Inflammatory macrophage (primary cell): ENCODE data around the gene SYNM.
A peak's percentile ranks its signal among the peaks of the same experiment; 100 is the strongest.

Experiments
- DNase-seq, 2 donors: peaks; one replicate each; pipeline ENCODE4 v3.0.0-alpha.2; 2020 to 2022

SYNM gene

DNA sequence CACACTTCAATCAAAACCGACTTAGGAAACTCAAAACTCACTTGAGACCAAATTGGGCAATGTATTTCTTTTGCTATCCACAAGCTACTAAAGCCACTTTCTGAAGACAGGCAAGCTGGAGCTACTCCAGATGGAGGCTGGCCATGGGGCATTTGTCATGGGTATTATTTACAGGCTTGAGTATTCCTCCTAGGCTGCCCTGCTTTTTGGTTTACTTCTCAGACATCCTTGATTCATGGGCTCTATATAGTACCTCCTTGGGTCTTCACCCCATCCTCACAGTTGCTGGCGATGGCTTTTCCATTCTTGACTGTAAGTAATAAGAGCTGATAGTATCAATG is 18.6 kb upstream of the SYNM start:
- no peak for DNase-seq

DNA sequence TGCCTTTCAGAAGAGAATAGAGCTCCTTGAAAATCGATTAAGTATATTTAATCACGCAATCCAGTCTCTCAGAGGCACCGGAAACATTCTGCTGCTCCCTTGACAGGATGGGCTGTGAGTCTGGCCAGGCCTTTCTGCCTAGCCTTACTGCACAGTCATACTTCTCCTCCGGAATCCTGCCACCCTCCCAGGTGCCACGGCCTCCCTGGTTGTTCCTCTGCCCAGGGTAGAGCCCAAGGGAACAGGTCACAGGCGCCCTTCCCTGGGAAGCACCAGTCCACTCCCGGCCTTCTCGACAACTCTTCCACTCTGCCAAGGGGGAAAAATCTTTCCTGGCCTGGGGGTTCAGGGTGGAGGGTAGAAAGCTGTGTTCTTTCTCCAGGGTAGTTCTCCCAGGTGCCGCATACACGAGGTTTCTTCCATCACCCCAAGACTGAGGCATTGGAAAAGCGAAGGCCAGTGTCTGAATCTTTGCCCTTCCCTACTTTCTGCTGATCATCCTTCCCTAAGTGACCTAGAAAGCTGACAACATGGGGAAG is 17.4 kb upstream of the SYNM start:
- DNase-seq, result no peak

GRCh38 chr15:99090011-99090699 is 14.7 kb upstream of the SYNM start:
- DNase-seq, result peak in 1 of 2 donors; percentile 8

DNA sequence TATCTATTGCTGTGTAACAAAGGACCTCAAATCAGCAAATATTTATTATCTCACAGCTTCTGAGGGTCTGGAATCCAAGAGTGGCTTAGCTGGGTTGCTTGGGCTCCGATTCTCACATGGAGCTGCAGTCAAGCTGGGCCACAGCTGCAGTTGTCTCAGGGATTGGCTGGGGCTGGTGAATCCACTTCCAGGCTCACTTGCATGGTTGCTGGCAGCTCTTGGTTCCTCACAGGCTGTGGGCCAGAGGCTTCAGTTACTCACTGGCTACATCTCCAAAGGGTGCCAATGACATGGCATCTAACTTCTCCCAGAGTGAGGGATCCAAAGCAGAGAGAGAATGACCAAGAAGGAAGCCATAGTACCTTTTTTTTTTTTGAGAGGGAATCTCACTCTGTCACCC is 13.9 kb upstream of the SYNM start:
- DNase-seq, result no peak

DNA sequence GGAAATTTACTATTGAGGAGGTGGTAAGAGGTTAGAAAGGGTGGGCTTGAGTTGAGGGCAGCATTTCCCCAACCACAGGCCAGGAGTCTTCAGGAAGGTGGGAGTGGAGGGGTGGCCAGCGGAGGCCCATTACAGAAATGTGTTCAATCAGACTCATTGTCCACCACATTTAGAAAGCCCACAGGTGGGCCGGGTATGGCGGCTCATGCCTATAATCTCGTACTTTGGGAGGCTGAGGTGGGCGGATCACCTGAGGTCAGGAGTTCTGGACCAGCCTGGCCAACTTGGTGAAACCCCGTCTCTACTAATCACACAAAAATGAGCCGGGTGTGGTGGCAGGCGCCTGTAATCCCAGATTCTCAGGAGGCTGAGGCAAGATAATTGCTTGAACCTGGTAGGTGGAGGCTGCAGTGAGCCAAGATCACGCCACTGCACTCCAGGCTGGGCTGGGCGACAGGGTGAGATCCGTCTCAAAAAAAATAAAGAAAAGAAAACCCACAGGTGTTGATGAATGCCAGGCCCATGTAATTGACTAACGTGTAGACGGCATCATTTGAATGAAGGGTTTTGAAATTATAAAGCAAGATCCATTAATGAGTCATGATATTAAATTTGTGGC is 12.2 kb upstream of the SYNM start:
- DNase-seq, result no peak

GRCh38 chr15:99095626-99096025 is 9.3 kb upstream of the SYNM start:
- DNase-seq, result no peak

GRCh38 chr15:99096173-99096893 is 8.5 kb upstream of the SYNM start:
- DNase-seq, result no peak

DNA sequence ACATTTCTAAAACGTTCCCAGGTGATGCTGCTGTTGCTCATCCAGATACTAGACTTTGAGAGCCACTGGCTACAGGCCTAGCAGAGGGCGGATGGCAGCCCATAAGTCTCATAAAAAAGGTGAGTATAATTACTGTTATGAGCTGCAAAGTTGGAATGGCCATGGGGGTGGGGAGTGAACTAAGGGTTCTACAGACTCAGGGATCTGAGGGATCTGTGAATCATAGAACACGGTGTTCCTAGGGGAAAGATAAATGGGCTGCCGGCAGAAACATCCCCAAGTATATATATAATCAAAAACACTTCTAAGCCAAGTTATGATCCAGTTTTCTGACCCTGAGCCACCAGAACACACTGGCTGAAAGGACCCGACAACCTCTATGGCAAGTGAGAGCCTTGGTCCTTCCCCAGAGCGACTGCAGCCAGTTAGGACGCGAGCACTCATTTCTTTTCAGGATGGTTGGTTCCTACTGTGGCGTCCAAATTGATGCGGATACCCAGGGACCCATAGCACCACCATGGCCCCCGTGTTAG is 7.9 kb upstream of the SYNM start:
- no peak for DNase-seq

- DNase-seq, result peak; percentile 3 to 25
These were observed 7.2 kb upstream of the SYNM start for GRCh38 chr15:99097441-99098410.

- DNase-seq, result no peak
These were observed 6.5 kb upstream of the SYNM start for GRCh38 chr15:99098426-99098825.

DNA sequence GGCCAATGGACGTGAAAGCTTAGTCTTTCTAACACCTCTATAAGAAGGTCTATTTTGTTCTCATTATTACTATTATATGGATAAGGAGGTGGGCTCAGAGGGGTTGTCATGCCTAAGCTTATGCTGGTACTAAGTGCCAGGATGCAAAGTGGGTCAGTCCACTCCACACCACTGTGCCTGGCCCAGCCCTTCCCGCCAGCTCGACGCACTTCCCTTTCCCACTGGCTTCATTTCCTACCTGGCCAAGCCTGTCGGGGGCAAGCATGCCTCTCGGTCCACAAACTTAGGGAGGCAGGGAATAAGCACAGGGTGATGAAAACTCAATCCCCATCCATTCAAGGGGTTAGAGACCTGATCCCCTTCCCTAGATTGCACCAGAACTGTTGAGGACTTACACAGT is 5.9 kb upstream of the SYNM start:
- DNase-seq, result no peak

GRCh38 chr15:99099661-99100060 is 5.2 kb upstream of the SYNM start:
- DNase-seq, result no peak

GRCh38 chr15:99100245-99101173 is 4.4 kb upstream of the SYNM start:
- peak; percentile 46 to 68 for DNase-seq

DNA sequence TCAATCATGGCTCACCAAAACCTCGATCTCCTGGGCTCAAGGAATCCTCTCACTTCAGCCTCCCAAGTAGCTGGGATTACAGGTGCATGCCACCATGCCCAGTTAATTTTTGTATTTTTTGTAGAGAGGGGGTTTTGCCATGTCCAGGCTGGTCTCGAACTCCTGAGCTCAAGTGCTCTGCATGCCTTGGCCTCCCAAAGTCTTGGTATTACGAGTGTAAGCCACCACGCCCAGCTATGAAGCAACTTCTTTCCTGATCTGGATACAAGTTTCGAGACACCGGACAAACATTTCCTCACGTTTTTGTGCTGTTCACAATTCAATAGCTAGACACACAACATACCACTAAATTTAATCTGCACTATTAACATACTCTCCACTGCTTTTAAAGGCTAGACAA is 3.4 kb upstream of the SYNM start:
- no peak for DNase-seq

GRCh38 chr15:99102332-99103235 is 2.3 kb upstream of the SYNM start:
- no peak for DNase-seq

GRCh38 chr15:99103279-99103678 is 1.6 kb upstream of the SYNM start:
- no peak for DNase-seq

GRCh38 chr15:99105514-99106341 is 848 bp downstream of the SYNM start:
- peak; percentile 11 to 35 for DNase-seq

GRCh38 chr15:99106417-99107220 is 1.7 kb downstream of the SYNM start:
- DNase-seq, result no peak
